Measurements from ENCODE around the gene ADARB2. TPM values are rescaled to one million over a fixed set of nuclear protein-coding genes. Genes with fewer than 3 reads are reported as not detected.

The ADARB2 gene
- total RNA-seq, 1 donor from 2014 or later = 0.19 TPM

DNA sequence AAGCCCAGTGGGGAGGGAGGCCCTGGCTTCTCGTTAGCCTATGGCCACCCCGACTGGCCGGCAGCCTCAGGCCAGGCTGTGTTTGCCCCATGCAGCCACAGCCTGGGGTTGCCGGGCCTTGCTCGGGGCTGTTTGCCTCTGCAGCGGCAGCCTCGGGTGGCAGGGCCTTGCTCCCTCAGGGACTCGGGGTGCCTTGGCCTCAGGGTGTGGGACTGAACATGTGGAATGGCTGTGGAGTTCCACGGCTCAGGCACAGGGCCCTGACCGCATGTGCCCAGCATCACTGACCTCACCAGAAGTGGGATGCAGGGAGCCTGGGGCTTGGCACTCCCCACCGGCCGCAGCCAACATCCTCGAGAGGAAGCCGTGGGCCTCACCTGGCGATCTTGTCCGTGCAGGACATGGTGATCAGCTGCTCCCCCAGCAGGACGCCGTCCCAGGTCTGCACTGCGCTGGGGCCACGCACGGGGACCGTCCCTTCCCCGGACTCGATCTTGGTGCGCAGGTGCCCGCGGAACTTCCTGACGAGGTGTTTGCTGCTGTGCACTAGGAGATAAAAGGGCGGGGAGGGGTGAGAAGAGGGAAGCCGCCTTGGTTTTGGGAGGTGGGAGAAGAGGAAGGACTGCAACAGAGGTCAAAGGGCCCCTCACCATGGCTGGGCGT is 520.6 kb downstream of the ADARB2 start:
- DNase-seq (ENCODE audit: low read depth) = no peak

DNA sequence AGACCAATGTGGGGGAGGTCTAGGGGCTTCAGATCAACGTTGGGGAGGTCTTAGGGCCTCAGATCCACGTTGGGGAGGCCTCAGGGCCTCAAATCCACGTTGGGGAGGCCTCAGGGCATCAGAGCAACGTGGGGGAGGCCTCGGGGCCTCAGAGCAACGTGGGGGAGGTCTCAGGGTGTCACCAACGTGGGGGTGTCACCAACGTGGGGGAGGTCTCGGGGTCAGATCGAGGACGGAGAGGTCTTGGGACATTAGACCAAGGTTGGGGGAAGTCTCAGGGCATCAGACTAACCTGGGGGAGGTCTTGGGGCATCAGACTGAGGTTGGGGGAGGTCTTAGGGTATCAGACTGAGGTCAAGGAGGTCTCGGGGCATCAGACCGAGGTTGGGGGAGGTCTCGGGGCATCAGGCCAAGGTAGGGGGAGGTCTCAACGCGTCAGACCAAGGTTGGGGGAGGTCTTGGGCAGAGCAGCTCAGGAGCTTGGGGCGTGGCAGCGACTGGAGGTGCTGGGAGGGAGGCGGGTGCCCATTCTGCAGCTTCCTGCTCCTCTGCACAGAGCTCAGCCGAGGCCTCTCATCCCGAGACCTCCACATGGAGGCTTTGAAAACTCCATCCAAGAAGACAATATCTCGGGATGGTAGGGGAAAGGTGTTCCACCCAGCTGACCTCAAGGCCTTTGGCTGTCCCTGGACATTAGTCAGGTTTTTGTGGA is 521.3 kb downstream of the ADARB2 start:
- no peak for DNase-seq (ENCODE audit: low read depth)

DNA sequence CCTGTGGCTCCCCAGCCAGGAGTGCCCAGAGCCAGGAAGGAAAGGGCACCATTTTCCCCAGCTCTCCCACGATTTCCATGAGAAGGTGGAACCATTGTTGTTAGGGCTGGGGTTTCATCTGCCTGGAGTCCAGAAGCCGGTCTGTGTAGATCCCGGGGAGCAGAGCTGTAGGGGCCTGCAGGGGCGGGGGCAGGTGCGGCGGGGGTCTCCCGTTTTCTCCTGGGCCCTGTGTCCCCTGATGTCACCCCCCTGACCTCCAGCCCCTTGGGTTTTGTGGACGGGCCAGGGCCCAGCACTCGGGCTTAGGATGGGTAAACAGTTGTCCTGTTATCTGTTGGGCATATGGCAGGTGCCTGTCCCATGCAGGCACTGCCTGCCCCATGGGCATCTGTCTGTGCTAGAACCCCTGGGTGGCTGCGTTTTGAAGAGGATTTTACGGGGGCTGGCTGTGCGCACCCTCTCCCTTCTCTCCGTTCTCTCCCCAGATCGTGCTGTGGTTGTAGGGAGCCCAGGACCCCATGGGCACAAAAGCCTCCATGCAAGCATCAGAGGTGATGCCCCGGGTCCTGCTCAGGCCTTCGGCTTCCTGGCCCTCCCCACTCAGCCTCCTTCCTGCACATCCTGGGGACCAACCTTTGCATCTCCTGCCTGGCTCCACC is 522.3 kb downstream of the ADARB2 start:
- no peak for DNase-seq (ENCODE audit: low read depth)

DNA sequence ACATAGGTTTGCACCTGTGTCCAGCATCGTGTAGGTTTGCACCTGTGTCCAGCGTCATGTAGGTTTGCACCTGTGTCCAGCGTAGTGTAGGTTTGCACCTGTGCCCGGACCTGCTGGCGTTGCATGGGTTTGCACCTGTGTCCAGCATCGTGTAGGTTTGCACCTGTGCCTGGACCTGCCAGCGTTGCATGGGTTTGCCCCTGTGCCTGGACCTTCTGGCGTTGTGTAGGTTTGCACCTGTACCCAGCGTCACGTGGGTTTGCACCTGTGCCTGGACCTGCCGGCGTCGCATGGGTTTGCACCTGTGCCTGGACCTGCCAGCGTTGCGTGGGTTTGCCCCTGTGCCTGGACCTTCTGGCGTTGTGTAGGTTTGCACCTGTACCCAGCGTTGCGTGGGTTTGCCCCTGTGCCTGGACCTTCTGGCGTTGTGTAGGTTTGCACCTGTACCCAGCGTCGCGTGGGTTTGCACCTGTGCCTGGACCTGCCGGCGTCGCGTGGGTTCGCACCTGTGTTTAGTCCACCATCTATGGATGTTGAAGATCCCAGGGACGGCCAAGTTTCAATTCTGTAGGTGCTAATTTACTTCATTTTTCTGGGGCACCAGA is 523.2 kb downstream of the ADARB2 start:
- no peak for DNase-seq (ENCODE audit: low read depth)

DNA sequence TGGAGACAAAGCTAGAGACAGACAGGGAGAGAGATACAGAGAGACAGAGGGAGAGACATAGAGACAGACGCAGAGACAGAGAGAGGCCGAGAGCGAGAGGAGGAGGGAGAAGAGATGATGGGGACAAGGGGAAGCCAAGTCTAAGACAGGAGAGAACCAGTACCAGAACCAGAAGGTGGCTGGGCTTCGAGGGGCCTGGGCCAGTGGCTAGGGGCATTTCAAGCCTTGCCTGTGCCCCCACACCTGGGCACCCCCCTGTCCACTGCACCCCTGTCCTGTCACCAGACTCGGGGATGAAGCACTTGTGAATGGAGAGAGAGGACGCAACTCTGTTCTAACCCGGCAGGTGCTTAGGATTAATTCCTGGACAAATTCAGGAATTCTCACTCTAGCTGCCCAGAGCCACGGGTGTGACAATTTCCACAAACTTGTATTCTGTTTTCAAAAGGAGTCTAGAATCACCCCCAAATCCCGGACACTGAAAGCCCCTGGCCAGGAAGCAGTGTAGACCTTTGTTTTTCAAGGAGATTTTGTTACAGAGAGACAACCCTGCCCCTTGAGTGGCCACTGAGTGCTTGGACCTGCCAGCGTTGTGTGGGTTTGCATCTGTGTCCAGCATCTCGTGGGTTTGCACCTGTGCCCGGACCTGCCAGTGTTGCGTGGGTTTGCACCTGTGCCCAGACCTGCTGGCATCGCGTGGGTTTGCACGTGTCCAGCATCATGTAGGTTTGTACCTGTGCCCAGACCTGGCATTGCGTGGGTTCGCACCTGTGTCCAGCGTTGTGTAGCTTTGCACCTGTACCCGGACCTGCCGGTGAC is 523.9 kb downstream of the ADARB2 start:
- DNase-seq (ENCODE audit: low read depth) = no peak

DNA sequence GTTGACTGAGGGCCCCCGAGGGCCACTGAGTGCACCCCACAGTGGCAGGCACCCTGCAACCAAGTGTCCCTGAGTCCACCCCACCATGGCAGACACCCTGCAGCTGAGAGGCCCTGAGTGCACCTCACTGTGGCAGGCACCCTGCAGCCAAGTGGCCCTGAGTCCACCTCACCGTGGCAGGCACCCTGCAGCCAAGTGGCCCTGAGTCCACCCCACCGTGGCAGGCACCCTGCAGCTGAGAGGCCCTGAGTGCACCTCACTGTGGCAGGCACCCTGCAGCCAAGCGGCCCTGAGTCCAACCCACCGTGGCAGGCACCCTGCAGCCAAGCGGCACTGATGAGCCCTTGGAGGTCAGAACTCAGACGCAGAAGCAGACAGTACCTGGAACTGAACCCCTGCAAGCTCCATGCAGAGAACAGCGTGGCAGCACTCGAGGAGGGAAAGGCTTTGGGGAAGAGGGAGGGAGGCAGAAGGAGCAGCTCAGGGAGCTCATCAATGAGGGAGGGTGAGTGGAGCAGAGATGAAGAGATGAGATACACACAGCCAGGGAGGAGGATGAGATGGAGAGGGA is 524.7 kb downstream of the ADARB2 start:
- no peak for DNase-seq (ENCODE audit: low read depth)

DNA sequence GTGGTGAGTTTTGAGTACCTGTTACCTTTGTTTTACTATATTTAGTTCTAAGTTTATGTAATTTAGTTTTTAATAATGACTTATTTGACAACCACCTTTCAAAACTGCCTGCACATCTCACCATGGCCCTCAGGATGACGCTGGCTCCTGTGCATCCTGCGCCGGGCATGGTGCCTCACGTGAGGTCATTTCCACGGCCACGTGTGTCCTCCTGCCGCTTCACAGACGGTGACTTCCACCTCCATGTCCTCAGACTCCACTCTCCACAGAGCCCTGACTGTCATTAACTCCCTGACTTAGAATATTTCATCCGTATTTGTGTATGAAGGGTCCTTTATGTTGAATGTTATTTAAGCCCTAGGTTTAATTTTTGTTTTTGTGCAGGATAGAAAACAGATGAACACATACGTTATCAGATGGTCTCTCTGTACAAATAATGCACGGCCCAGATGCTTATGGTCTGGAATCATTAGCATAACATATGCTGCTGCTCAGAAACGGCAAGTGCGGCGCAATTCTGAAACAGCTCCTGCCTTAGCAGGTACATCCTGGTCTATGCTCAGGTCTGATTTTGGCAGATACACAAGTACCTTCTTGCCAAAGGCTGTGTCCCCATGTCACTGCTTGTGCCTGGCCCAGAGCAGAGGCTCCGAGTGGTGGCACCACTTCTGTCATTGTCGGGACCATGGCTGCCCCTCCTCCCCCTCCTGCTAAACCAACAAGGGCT is 525.3 kb downstream of the ADARB2 start:
- no peak for DNase-seq (ENCODE audit: low read depth)

DNA sequence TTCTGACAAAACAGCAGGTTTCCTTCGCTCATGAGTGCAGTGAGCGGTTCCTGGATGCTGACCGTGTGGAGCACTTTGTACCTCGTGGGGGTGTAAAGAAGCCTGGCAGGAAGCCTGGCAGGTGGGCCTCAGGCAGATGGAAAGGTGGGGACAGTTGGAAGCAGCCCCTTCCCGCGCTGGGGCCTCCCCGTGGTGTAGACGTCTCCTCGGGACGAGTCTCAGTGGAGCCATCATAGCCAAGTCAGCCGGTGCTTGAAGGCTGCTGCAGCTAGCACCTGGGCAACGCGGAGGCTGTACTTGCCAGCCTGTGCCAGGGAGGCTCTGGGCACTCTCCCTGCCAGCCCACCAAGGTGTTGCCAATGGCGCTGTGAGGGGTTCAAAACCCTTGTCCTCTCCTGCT is 526.7 kb downstream of the ADARB2 start:
- DNase-seq (ENCODE audit: low read depth) = no peak

DNA sequence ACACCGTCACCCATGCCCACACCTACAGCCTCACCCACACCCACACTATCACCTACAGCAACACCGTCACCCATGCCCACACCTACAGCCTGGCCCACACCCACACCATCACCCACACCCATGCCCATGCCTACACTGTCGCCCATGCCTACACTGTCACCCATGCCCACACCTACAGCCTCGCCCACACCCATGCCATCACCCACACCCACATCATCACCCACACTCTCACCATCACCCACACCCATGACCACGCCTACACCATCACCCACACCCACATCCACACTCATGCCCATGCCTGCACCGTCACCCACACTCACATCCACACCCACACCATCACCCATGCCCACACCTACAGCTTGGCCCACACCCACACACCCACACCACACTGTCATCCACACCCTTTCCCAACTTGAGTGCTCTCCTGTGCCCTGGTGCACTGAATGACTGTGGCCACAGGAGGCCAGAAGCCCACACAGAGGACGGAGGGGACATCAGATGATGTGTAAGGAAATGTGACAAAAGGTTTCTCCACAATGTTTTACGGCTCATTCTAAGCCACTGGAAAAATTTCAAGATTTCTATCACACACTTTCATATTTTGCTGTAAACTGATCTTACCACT is 527.9 kb downstream of the ADARB2 start:
- no peak for DNase-seq (ENCODE audit: low read depth)

DNA sequence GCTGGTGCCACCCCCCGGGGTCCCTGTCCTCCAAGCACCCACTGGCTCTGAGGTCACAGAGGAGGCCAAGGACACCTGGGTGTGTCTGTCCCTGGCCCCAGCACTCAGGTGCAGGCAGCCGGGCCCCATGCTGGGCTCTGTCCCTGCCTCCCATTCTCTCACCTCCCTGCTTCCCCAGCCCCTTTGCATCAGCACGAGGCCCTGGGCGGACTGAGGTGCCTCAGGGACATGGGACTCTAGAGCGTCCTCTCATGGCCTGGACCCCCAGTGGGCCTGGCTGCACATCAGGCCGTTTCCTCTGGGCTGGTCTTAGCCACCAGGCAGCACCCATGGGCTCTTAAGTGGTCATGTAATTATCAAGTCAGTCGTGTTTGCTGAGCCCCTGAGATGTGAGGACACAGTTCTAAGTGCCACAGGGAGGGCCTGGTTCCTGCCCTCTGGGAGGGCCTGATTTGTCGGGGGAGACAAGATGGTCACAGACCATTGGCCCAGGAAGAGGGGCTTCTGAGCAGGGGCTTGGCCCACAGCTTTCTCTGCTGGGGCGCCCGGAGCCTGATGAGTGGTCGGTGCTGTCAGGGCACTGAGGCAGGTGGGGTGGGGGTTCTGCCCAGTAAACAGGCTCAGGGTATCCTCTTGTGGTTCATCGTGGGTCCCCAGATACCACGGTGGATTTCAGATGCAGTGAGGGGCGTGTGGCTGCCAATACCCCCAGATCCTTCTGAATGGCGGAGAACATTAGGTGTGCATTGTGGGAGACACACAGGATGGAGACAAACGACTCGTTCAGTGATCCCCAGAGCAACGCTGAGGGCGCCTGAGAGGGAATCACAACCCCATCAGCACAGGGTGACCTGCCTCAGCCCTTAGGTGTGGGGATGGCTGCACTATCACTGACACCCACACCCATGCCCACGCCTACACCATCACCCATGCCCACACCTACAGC is 528.7 kb downstream of the ADARB2 start:
- no peak for DNase-seq (ENCODE audit: low read depth)

DNA sequence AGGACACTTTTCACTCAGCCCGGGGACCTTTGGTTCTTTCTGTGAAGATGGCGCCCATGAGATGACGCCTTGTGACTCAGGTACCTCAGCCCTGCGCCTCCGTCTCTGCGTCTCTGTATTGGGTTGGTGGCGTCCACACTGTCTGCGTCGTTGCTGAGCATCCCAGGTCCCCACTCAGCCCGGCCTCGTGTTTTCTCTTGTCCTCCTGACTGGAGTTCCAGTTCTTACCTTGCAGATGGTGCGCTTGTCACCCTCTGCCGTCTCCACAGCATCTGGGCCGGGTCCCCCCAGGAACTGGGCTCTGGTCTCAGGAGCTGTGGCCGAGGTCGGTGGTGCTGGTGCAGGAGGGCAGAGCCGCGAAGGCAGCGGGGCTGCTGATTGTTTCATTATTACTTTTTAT is 530.7 kb downstream of the ADARB2 start:
- no peak for DNase-seq (ENCODE audit: low read depth)

DNA sequence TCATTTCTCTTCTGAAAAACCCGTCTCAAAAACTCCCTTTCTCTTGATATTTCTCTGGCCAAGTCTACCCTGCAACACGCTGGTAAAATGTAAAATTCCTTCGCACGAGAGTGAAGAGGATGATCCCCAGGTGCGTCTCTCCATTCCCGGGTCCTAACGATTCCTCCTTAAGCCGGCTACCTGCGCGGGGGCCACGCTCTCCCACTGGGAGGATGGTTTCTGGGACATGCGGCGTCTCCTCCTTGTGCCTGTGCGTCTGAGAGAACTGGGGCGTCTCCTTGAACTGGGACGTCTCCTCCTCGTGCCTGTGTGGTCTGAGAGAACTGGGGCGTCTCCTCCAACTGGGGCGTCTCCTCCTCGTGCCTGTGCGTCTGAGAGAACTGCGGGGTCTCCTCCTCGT is 531.2 kb downstream of the ADARB2 start:
- DNase-seq (ENCODE audit: low read depth) = no peak

DNA sequence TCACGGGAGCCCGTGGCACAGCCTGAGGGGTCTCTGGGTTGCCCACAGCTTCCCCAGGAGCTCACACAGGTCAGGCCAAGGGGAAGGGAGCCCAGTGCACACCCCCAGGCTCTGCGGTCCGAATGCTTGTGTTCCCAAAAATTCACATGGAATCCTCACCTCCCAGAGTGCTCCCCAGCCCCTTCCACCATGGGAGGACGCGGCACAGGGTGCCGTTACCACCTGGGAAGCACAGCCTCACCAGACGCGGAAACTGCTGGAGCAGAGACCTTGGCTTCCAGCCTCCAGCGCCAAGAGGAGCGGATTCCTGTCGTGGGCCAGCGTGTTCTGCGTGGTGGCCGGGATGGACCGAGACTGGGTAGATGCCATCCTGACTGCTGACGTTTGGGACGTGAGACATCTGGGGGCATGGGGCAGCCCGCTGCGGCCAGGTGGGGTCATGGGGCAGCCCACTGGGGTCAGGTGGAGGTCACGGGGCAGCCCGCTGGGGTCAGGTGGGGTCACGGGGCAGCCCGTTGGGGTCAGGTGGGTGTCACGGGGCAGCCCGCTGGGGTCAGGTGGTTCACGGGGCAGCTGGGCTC is 531.8 kb downstream of the ADARB2 start:
- no peak for DNase-seq (ENCODE audit: low read depth)

DNA sequence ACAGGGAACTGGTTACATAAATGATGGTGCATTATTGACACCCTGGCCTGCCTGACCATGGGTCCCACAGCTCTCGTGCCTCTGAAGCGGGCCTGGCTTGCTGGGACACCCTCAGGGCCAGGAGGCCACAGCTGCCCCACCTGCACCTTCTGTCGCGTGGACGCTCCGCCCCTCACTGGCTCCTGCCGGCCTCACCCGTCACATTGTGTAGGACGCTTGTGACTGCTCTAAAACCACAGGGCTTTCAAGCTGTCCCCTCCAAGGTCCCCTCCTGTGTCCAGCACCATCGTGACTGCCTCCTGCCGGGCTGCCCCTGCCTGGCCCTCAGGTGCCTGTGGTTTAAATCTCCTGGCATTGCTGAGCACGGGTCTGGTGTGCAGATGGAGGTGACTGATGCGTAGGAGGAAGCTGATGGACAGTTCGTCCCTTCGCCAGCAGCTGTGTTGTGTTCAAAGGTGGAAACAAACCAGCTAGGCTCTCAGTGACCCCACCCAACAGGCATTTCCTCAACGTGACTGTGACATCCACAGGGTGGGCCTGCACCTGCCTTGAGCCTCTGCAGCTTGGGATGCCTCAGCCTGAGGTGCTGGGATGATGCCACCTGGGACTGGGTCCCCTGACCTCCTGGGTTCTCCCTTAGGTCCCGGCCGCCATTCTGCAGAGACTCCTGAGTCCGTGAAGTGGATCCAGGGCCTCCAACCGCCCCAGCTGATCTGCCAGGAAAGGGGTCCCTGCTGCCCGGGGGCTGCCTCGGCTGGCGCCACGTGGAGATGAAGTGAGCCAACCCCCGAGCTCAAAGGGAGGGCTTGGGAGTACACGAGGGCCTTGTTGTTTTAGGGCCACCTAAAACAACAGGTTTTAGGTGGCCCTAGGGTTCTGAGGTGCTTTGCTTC is 532.6 kb downstream of the ADARB2 start:
- DNase-seq (ENCODE audit: low read depth) = no peak

DNA sequence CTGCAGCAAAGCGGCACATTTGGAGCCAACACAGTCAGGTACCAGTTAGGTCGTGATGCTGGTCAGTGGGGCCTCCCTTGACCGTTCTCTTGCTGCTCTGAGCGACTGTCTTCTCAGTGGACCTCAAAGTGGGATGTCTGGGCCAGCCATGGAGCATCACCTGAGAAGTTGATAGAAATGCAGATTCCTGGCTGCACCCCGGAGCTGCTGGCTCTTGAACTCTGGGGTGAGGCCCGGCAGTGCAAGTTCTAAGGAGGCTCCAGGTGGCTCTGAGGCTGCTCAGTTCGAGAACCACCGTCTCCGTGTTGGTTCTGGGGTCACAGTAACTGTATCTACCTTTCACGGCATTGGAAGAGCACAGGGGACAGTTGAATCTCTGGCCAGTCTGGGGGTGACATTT is 533.6 kb downstream of the ADARB2 start:
- DNase-seq (ENCODE audit: low read depth) = no peak

DNA sequence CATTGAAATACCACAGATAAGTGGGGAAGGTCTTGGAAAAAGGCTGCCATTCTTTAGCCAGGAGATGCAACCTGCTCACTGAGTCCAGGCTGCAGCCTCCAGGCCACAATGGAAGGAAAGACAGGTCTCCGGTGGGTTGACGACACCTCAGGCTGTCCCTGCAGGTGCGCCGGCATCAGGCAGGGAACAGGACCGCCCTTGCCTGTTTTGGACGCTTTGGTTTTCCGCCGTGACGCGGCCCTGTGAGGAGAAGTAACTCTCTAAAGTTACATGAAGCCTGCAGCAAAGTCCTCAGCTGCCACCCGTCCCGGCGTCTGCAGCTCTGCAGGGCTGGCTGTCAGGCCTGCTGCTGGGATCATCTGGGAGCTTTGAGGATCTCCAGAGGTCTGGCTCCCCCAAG is 534.1 kb downstream of the ADARB2 start:
- DNase-seq (ENCODE audit: low read depth) = no peak

DNA sequence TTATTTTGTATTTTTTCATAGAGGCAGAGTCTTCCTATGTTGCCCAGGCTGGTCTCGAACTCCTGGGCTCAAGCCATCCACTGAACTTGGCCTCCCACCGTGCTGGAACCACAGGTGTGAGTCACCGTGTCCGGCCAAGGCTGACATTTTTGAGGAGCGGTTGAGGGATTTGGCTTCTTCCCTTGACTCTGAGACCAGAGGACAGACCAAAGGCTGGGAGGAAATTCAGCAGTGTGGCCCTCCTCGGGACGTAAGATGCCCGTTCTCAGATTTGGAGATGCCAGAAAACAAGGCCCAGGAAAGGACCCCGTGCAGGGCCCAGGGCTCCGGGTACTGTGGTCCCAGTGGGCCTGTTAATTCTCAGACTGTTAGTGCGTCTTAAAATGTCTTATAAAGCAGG is 535.0 kb downstream of the ADARB2 start:
- DNase-seq (ENCODE audit: low read depth) = no peak

Measured in myocyte (in vitro differentiated cells).